Measurements from ENCODE around the gene CENPV.

The CENPV gene

DNA sequence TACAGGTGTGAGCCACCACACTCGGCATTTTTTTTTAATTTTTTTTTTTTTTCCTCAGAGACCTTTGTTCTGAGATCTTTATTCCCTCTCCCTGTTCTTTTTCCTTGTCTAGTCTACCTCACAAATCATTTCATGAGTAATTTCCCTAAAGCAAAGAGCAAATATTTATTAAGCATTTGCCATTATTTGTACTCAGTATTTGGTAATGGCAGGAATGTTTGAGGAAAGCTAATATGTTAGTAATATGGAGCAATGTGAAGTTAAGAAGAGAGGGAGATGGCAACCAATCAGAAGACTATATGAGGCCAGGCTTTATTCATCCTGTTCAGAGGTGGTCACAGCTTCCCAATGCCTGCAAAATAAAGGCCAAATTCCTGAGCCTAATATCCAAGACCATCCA is 13.3 kb downstream of the CENPV start:
- Histone ChIP-seq H3K27ac (ENCODE audit: low read length) (no peak overlapping the region), H3K27me3 (ENCODE audit: control insufficient read depth in 1 of 2, insufficient read depth in 2 of 2, low read length in 2 of 2) (no peaks in the 10 kb centered on the region)

GRCh38 chr17:16339402-16339801 is 13.9 kb downstream of the CENPV start:
- H3K27ac ChIP-seq (ENCODE audit: low read length): no peak overlapping the region
- no peak overlapping the region for H3K9ac ChIP-seq (ENCODE audit: low read length in 2 of 2)
- no peak overlapping the region for H3K4me3 ChIP-seq (ENCODE audit: low read length in 2 of 2)
- peaks cover 8 to 9% of the 10 kb centered on the region in 2 donors for H3K36me3 ChIP-seq (ENCODE audit: control insufficient read depth in 2 of 2, insufficient read depth in 2 of 2, low read length in 2 of 2)
- no peaks in the 10 kb centered on the region for H3K9me3 ChIP-seq (ENCODE audit: control insufficient read depth in 2 of 2, low read length in 2 of 2)
- no peaks in the 10 kb centered on the region for H3K4me1 ChIP-seq (ENCODE audit: control insufficient read depth, insufficient read depth, low read length)
- no peaks in the 10 kb centered on the region for H3K27me3 ChIP-seq (ENCODE audit: control insufficient read depth in 1 of 2, insufficient read depth in 2 of 2, low read length in 2 of 2)

More for the DNA sequence above, 13.3 kb downstream of the CENPV start:
- no peak overlapping the region for H3K9ac ChIP-seq (ENCODE audit: low read length in 2 of 2)
- no peak overlapping the region for H3K4me3 ChIP-seq (ENCODE audit: low read length in 2 of 2)
- peaks cover 8 to 9% of the 10 kb centered on the region in 2 donors for H3K36me3 ChIP-seq (ENCODE audit: control insufficient read depth in 2 of 2, insufficient read depth in 2 of 2, low read length in 2 of 2)
- H3K9me3 ChIP-seq (ENCODE audit: control insufficient read depth in 2 of 2, low read length in 2 of 2): no peaks in the 10 kb centered on the region
- no peaks in the 10 kb centered on the region for H3K4me1 ChIP-seq (ENCODE audit: control insufficient read depth, insufficient read depth, low read length)

DNA sequence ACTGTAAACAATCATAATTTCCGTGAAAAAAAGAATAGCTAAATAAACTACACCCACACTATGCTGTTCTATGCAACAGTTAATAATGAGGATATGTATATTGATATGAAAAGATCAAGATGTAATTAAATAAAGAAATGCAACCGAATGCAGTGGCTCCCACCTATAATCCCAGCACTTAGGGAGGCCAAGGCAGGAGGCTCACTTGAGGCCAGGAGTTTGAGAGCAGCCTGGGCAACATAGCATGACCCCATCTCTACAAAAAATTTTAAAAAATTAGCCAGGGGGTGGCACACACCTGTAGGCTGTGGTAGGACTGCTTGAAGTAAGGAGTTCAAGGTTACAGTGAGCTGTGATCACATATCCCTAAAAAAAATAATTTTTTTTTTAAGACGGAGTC is 14.9 kb downstream of the CENPV start:
- H3K27ac ChIP-seq (ENCODE audit: low read length): no peak overlapping the region
- peaks cover 6% of the 10 kb centered on the region in 2 donors for H3K36me3 ChIP-seq (ENCODE audit: control insufficient read depth in 2 of 2, insufficient read depth in 2 of 2, low read length in 2 of 2)

GRCh38 chr17:16329519-16330271 is 23.6 kb downstream of the CENPV start:
- Histone ChIP-seq H3K36me3 (ENCODE audit: control insufficient read depth in 2 of 2, insufficient read depth in 2 of 2, low read length in 2 of 2) (peaks cover 14 to 15% of the 10 kb centered on the region in 2 donors), H3K9ac (ENCODE audit: low read length in 2 of 2) (no peak overlapping the region), H3K27me3 (ENCODE audit: control insufficient read depth in 1 of 2, insufficient read depth in 2 of 2, low read length in 2 of 2) (no peaks in the 10 kb centered on the region), H3K4me1 (ENCODE audit: control insufficient read depth, insufficient read depth, low read length) (peaks cover 2% of the 10 kb centered on the region), H3K27ac (ENCODE audit: low read length) (no peak overlapping the region), H3K4me3 (ENCODE audit: low read length in 2 of 2) (no peak overlapping the region), H3K9me3 (ENCODE audit: control insufficient read depth in 2 of 2, low read length in 2 of 2) (no peaks in the 10 kb centered on the region)

More for the DNA sequence above, 14.9 kb downstream of the CENPV start:
- Histone ChIP-seq H3K4me1 (ENCODE audit: control insufficient read depth, insufficient read depth, low read length) (no peaks in the 10 kb centered on the region), H3K9me3 (ENCODE audit: control insufficient read depth in 2 of 2, low read length in 2 of 2) (no peaks in the 10 kb centered on the region), H3K9ac (ENCODE audit: low read length in 2 of 2) (no peak overlapping the region), H3K27me3 (ENCODE audit: control insufficient read depth in 1 of 2, insufficient read depth in 2 of 2, low read length in 2 of 2) (no peaks in the 10 kb centered on the region), H3K4me3 (ENCODE audit: low read length in 2 of 2) (no peak overlapping the region)

GRCh38 chr17:16328997-16329396 is 24.3 kb downstream of the CENPV start:
- H3K4me1 ChIP-seq (ENCODE audit: control insufficient read depth, insufficient read depth, low read length): peaks cover 2% of the 10 kb centered on the region
- peaks cover 14 to 18% of the 10 kb centered on the region in 2 donors for H3K36me3 ChIP-seq (ENCODE audit: control insufficient read depth in 2 of 2, insufficient read depth in 2 of 2, low read length in 2 of 2)
- no peaks in the 10 kb centered on the region for H3K27me3 ChIP-seq (ENCODE audit: control insufficient read depth in 1 of 2, insufficient read depth in 2 of 2, low read length in 2 of 2)
- no peaks in the 10 kb centered on the region for H3K9me3 ChIP-seq (ENCODE audit: control insufficient read depth in 2 of 2, low read length in 2 of 2)
- H3K4me3 ChIP-seq (ENCODE audit: low read length in 2 of 2): no peak overlapping the region
- H3K9ac ChIP-seq (ENCODE audit: low read length in 2 of 2): no peak overlapping the region
- H3K27ac ChIP-seq (ENCODE audit: low read length): no peak overlapping the region

GRCh38 chr17:16327018-16327417 is 26.3 kb downstream of the CENPV start:
- H3K9ac ChIP-seq (ENCODE audit: low read length in 2 of 2): no peak overlapping the region
- H3K9me3 ChIP-seq (ENCODE audit: control insufficient read depth in 2 of 2, low read length in 2 of 2): no peaks in the 10 kb centered on the region
- no peaks in the 10 kb centered on the region for H3K27me3 ChIP-seq (ENCODE audit: control insufficient read depth in 1 of 2, insufficient read depth in 2 of 2, low read length in 2 of 2)
- no peak overlapping the region for H3K27ac ChIP-seq (ENCODE audit: low read length)
- H3K4me3 ChIP-seq (ENCODE audit: low read length in 2 of 2): no peak overlapping the region
- H3K36me3 ChIP-seq (ENCODE audit: control insufficient read depth in 2 of 2, insufficient read depth in 2 of 2, low read length in 2 of 2): peaks cover 14 to 18% of the 10 kb centered on the region in 2 donors
- peaks cover 2% of the 10 kb centered on the region for H3K4me1 ChIP-seq (ENCODE audit: control insufficient read depth, insufficient read depth, low read length)

DNA sequence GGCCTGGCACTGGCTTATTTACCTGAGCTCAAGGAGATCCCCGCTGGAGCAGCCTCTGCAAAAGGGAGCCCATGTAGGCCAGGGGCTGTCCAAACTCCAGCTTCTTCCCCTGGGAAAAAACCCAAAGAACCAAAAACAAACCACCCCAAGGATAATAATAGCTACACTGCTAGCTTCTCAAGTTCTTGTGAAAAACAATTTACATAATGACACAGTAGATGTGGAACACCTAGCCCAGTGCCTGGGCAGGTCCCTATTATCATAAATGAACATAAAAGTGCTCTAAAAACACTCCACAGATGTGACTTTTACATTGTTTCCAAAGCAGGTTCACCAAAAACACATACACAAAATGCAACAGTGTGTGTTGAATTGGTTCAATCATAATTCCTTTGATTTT is 27.3 kb downstream of the CENPV start:
- H3K36me3 ChIP-seq (ENCODE audit: control insufficient read depth in 2 of 2, insufficient read depth in 2 of 2, low read length in 2 of 2): peaks cover 14 to 18% of the 10 kb centered on the region in 2 donors
- H3K4me1 ChIP-seq (ENCODE audit: control insufficient read depth, insufficient read depth, low read length): peaks cover 2% of the 10 kb centered on the region

DNA sequence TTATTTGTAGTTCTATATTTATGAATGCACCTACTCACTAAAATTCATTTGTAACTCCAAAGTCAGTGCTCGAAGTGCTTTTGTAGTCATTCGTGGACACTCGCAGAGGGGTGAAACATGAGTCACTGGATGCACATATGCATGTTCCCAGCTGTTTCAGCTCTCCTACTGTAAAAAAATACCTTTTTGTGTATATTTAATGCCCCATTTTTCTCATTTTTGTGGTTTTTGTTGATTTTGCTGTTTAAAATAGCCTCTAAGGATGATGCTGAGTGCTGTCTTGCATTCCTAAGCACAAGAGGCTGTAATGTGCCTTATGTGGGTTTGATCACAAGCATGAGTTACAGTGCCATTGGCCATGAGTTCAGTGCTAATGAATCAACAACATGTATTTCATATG is 30.6 kb downstream of the CENPV start:
- Histone ChIP-seq H3K27me3 (ENCODE audit: control insufficient read depth in 1 of 2, insufficient read depth in 2 of 2, low read length in 2 of 2) (no peaks in the 10 kb centered on the region), H3K36me3 (ENCODE audit: control insufficient read depth in 2 of 2, insufficient read depth in 2 of 2, low read length in 2 of 2) (peaks cover 14 to 21% of the 10 kb centered on the region in 2 donors), H3K4me1 (ENCODE audit: control insufficient read depth, insufficient read depth, low read length) (no peaks in the 10 kb centered on the region), H3K9ac (ENCODE audit: low read length in 2 of 2) (no peak overlapping the region), H3K4me3 (ENCODE audit: low read length in 2 of 2) (no peak overlapping the region), H3K9me3 (ENCODE audit: control insufficient read depth in 2 of 2, low read length in 2 of 2) (no peaks in the 10 kb centered on the region), H3K27ac (ENCODE audit: low read length) (no peak overlapping the region)

More for the DNA sequence above, 27.3 kb downstream of the CENPV start:
- H3K27me3 ChIP-seq (ENCODE audit: control insufficient read depth in 1 of 2, insufficient read depth in 2 of 2, low read length in 2 of 2): no peaks in the 10 kb centered on the region
- no peaks in the 10 kb centered on the region for H3K9me3 ChIP-seq (ENCODE audit: control insufficient read depth in 2 of 2, low read length in 2 of 2)
- H3K4me3 ChIP-seq (ENCODE audit: low read length in 2 of 2): no peak overlapping the region
- H3K27ac ChIP-seq (ENCODE audit: low read length): no peak overlapping the region
- no peak overlapping the region for H3K9ac ChIP-seq (ENCODE audit: low read length in 2 of 2)

GRCh38 chr17:16319969-16320368 is 33.3 kb downstream of the CENPV start:
- H3K9me3 ChIP-seq (ENCODE audit: control insufficient read depth in 2 of 2, low read length in 2 of 2): no peaks in the 10 kb centered on the region
- H3K27me3 ChIP-seq (ENCODE audit: control insufficient read depth in 1 of 2, insufficient read depth in 2 of 2, low read length in 2 of 2): no peaks in the 10 kb centered on the region
- no peak overlapping the region for H3K27ac ChIP-seq (ENCODE audit: low read length)
- H3K4me1 ChIP-seq (ENCODE audit: control insufficient read depth, insufficient read depth, low read length): no peaks in the 10 kb centered on the region
- no peak overlapping the region for H3K4me3 ChIP-seq (ENCODE audit: low read length in 2 of 2)
- H3K9ac ChIP-seq (ENCODE audit: low read length in 2 of 2): no peak overlapping the region
- peaks cover 0 to 16% of the 10 kb centered on the region in 2 donors for H3K36me3 ChIP-seq (ENCODE audit: control insufficient read depth in 2 of 2, insufficient read depth in 2 of 2, low read length in 2 of 2)

DNA sequence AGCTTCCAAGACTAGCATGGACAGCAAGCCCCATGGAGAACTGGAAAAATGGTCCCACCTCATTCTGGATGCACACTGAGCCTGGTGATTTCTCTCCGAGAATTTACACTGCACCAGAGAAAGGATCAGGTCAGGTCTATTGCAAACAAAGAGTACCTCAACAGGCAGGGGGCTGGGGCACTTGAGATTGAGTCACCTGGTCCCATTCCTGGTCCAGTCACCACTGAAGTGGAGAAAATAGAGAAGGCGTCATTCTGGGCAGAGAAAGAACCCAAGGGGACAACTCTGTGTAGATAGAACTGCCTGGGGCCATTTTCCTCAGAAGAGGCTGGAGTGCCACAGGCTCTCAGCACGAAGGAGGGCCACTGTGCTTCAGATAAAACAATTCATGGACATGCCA is 38.4 kb downstream of the CENPV start:
- H3K36me3 ChIP-seq (ENCODE audit: control insufficient read depth in 2 of 2, insufficient read depth in 2 of 2, low read length in 2 of 2): peaks cover 0 to 18% of the 10 kb centered on the region in 2 donors

GRCh38 chr17:16314189-16314588 is 39.1 kb downstream of the CENPV start:
- Histone ChIP-seq H3K27ac (ENCODE audit: low read length) (no peak overlapping the region), H3K4me3 (ENCODE audit: low read length in 2 of 2) (no peak overlapping the region), H3K36me3 (ENCODE audit: control insufficient read depth in 2 of 2, insufficient read depth in 2 of 2, low read length in 2 of 2) (peaks cover 0 to 18% of the 10 kb centered on the region in 2 donors), H3K4me1 (ENCODE audit: control insufficient read depth, insufficient read depth, low read length) (no peaks in the 10 kb centered on the region), H3K27me3 (ENCODE audit: control insufficient read depth in 1 of 2, insufficient read depth in 2 of 2, low read length in 2 of 2) (no peaks in the 10 kb centered on the region), H3K9ac (ENCODE audit: low read length in 2 of 2) (no peak overlapping the region), H3K9me3 (ENCODE audit: control insufficient read depth in 2 of 2, low read length in 2 of 2) (no peaks in the 10 kb centered on the region)

More for the DNA sequence above, 38.4 kb downstream of the CENPV start:
- no peak overlapping the region for H3K27ac ChIP-seq (ENCODE audit: low read length)
- no peaks in the 10 kb centered on the region for H3K9me3 ChIP-seq (ENCODE audit: control insufficient read depth in 2 of 2, low read length in 2 of 2)
- H3K4me3 ChIP-seq (ENCODE audit: low read length in 2 of 2): no peak overlapping the region
- no peaks in the 10 kb centered on the region for H3K4me1 ChIP-seq (ENCODE audit: control insufficient read depth, insufficient read depth, low read length)
- H3K27me3 ChIP-seq (ENCODE audit: control insufficient read depth in 1 of 2, insufficient read depth in 2 of 2, low read length in 2 of 2): no peaks in the 10 kb centered on the region
- no peak overlapping the region for H3K9ac ChIP-seq (ENCODE audit: low read length in 2 of 2)

All from stomach smooth muscle (tissue), 2 donors.